AG04450 (cell line): ENCODE measurements around the gene ME1. TPM values are rescaled to one million over a fixed set of nuclear protein-coding genes. Genes with fewer than 3 reads are reported as not detected.
A peak's percentile ranks its signal among the peaks of the same experiment; 100 is the strongest.
"Not testable (repeated sequence)": the region's sequence is repeated elsewhere in the genome, so short reads cannot be mapped to it uniquely, and the experiment has no call there.

ENCODE experiments used
- CTCF ChIA-PET: fragments of 300-600, 350-600 bp; formaldehyde crosslinking; extraction: SDS; loops from one replicate; lab custom pipeline; 2022; ENCODE audit warnings: antibody characterized with exemption, inconsistent platforms; lab: Charles Lee
- POLR2A ChIA-PET: fragments of 350-600 bp; formaldehyde crosslinking; extraction: SDS; loops from one replicate; lab custom pipeline; 2021; ENCODE audit warnings: antibody characterized with exemption, inconsistent platforms; lab: Yijun Ruan, JAX
- DNase-seq: peaks from one replicate; pipeline ENCODE4 v3.0.0-alpha.2; 2011; ENCODE audit warnings: low read depth, low spot score
- H3K27ac ChIP-seq: one replicate; pipeline ENCODE4 v1.5.1; 2012; ENCODE audit warnings: low read depth, low read length, control low read depth
- H3K27me3 ChIP-seq: one replicate; pipeline ENCODE4 v1.6.0; 2012; ENCODE audit warnings: low read length; ENCODE audit not compliant: control insufficient read depth, insufficient read depth
- H3K4me3 ChIP-seq: 2 replicates; pipeline ENCODE4 v1.5.1; 2011; ENCODE audit warnings: mild to moderate bottlenecking, low read depth, low read length, control low read depth
- H3K9me3 ChIP-seq: 2 replicates; pipeline ENCODE4 v1.5.1; 2012; ENCODE audit warnings: low read length; ENCODE audit not compliant: control insufficient read depth, insufficient read depth
- CTCF ChIP-seq: IDR thresholded peaks from 2 replicates; pipeline ENCODE4 v1.5.1; 2011; ENCODE audit warnings: low read depth, low read length, control low read depth, inconsistent platforms
- polyA plus RNA-seq: library from polyadenylated mRNA; depleted of rRNA; stranded (reverse); fragments of >200 nt; gene quantifications from 2 replicates; pipeline ENCODE4 v1.2.3, GENCODE V29; 2011

ME1 gene
- polyA plus RNA-seq, 1 experiment: 31.8 TPM

DNA sequence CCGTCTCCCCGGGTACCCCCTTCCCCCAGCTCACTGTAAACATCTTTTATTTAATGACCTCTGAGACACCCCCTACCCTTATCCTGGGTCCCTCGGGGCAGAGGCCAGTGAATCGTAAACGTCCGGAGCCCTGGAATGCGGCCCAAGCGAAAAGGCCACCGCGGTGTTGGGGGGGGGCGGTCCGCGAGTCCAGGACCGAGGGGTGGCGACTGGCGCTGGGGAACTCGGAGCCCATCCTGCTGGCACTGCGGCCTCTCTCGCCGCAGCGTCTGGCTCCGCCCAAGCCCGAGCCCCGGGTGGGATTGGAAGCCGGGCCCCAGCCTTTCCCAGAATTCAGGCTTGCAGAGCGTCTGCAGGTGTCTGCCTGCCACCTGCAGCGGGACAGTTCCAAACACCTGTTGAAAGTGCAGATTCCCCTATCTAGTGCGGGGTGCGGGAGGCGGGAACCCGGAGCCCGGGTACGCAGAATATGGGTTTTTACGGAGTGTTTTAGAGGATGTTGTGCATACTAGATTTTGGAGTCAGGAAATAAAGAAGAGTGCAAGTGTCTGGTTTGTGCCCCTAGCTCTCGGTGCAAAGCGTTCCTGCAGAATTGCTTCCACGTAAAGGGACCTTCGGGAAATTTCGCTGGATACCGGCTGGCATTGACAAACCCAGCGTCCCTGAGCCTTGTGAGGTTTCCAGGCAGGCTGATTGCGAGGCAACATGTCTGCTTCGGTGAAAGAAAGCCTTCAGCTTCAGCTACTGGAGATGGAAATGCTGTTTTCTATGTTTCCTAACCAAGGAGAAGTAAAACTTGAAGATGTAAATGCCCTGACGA is 236.9 kb downstream of the ME1 start:
- TF ChIP-seq CTCF: no peak
- peak overlapping the region; percentile 24 for H3K27ac ChIP-seq
- no peaks in the 10 kb centered on the region; the same call in 1 of the 2 replicates for H3K9me3 ChIP-seq
- POLR2A ChIA-PET: interaction anchor here (0.7 to 1.1 kb wide), 2 partner anchors 21 to 23 kb away, joined by 3 to 4 read pairs; no protein-coding TSS in a partner anchor
- no peaks in the 10 kb centered on the region for H3K27me3 ChIP-seq
- CTCF ChIA-PET: interaction anchor here (0.8 to 7.0 kb wide), 5 partner anchors 18 to 321 kb away, joined by 3 to 65 read pairs (median 4); partner anchors contain the start of genes DOP1A, PRSS35 and UBE3D
- no peak for DNase-seq
- peak overlapping the region; percentile 94 for H3K4me3 ChIP-seq

DNA sequence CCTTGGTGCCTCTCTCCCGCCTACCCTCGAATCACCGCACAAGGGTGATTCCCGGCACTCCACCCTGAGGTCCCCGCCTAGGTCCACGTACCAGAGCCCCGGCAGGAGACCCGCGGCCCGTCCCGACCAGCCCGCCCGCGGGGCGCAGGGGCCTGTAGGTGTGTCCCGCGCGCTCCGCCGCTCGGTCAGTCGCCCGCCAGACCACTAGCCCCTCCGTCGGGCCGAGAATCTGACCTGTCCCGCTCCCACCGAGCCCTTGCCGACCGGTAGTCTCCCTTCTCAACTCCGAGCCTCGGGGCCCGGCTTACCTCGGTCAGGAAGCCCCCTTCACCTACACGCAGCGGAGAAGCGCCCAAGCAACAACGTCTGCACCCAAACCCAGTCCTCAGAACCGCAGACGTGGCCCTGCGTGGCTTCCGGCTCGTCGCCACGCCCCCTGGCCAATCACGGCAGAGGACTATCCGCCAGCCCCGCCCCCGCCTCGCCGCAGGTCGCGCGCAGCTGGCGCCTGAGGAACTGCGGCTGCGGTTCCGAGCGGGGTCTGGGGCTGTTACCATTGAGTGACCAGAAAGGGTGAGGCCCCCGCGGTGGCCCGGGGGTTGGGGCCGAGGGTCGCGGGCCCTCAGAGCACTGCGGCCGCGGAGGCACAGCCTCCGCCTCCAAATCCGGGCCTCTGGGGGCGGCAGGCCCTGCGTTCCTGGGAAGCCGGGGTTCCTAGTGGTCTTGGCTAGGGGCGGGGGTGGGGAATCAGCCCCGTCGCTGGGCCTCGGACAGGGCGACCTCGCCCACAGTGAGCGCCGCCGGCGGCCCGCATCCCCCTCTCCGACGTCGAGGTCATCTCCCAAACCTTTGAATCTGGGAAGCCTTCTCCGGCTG is 237.7 kb downstream of the ME1 start, which contains the start of the genes PGM3 and RWDD2A:
Gene PGM3 (minus strand): TSS at position 395 of the 876 bp plus-strand sequence. CDS start 2,253 bp downstream, outside the sequence.
Gene RWDD2A (plus strand): TSS at position 487 of the 876 bp plus-strand sequence. CDS start 1,095 bp downstream, outside the sequence.
- no peak for TF ChIP-seq CTCF
- peak within 1 kb of the TSS; percentile 82 for H3K27ac ChIP-seq
- CTCF ChIA-PET: interaction anchor here (1.3 to 7.0 kb wide), 2 partner anchors 127 to 319 kb away, joined by 3 to 65 read pairs; partner anchors contain the start of genes DOP1A, PRSS35 and UBE3D
- no peaks in the 10 kb centered on the region for H3K27me3 ChIP-seq
- peak; percentile 58 for DNase-seq
- POLR2A ChIA-PET: interaction anchor here (0.6 to 1.1 kb wide), 4 partner anchors 12 to 22 kb away, joined by 3 to 6 read pairs (median 4); no protein-coding TSS in a partner anchor
- no peaks in the 10 kb centered on the region; the same call in 1 of the 2 replicates for H3K9me3 ChIP-seq
- peak within 1 kb of the TSS; percentile 94 for H3K4me3 ChIP-seq

DNA sequence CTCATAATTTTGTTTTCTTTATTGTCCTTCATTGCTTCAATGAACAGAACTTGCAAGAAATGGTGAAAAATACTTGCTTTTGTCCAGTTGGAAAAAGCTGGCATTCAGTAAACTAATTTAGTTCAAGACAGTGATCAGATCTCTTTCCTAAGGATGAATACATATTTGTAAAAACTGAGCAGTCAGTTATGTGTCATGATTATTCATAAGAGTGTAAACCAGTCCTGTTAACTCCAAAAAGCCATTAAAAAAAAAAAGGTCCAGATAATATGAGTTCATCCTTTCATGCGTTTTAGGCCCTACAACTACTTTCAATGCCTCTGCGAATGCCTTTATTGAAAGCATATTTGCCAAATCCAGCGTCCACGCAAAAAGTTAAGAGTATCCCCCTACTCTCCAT is 238.4 kb downstream of the ME1 start:
- DNase-seq: no peak
- Histone ChIP-seq H3K9me3 (no peaks in the 10 kb centered on the region; the same call in 1 of the 2 replicates), H3K27me3 (no peaks in the 10 kb centered on the region), H3K27ac (peak overlapping the region; percentile 82), H3K4me3 (peak overlapping the region; percentile 94)
- no peak for TF ChIP-seq CTCF
- ChIA-PET POLR2A (no interaction called here), CTCF (interaction anchor here (4.9 kb wide), 1 partner anchor 126 kb away, joined by 62 read pairs; the partner anchor contains the start of genes DOP1A and UBE3D)

DNA sequence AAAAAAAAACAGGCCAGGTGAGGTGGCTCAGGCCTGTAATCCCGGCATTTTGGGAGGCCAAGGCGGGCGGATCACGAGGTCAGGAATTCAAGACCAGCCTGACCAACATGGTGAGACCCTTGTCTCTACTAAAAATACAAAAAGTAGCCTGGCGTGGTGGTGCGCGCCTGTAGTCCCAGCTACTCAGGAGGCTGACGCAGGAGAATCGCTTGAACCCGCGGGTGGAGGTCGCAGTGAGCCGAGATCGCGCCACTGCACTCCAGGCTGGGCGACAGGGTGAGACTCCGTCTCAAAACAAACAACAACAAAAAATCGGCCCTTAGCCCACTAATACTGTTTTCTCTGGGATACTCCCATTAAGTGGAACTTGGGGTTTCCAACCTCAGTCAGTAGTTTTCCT is 238.9 kb downstream of the ME1 start:
- H3K9me3 ChIP-seq, H3K27ac ChIP-seq, H3K27me3 ChIP-seq, POLR2A ChIA-PET, DNase-seq: not testable (repeated sequence)
- H3K4me3 ChIP-seq: peak overlapping the region; percentile 94
- CTCF ChIA-PET: interaction anchor here (4.9 kb wide), 1 partner anchor 126 kb away, joined by 62 read pairs; the partner anchor contains the start of genes DOP1A and UBE3D

DNA sequence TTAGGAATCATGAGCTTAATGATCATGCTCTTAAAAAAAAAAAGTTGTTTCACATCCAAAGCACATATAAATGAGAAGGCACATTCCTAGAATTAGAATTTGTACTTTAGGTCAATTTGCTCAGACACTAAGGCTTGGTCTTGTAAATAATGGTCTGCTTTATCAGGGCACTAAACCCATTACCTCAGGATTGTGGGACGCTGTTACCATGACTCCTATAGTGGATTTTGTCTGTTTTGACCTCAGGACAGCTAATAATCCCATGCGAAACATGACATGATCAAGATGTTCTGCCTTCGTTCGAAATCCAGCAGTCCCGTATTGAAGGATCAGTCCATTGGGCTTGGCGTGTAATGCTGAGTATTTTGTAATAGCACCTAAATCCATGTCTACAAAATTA is 240.2 kb downstream of the ME1 start:
- TF ChIP-seq CTCF: no peak
- CTCF ChIA-PET: interaction anchor here (0.8 to 4.9 kb wide), 6 partner anchors 24 to 920 kb away, joined by 3 to 62 read pairs (median 6); partner anchors contain the start of genes DOP1A, PRSS35 and UBE3D
- DNase-seq: no peak
- Histone ChIP-seq H3K9me3 (no peaks in the 10 kb centered on the region; the same call in 1 of the 2 replicates), H3K27me3 (no peaks in the 10 kb centered on the region), H3K4me3 (no peak overlapping the region; the same call in 1 of the 2 replicates), H3K27ac (no peak overlapping the region)
- POLR2A ChIA-PET: no interaction called here
